ENCODE results near the gene AATF. TPM values are rescaled to one million over a fixed set of nuclear protein-coding genes. Genes with fewer than 3 reads are reported as not detected.

Gene AATF
- total and polyA plus RNA-seq, 9 of the 15 experiments (the other 6 are each of a cell fraction or from before 2014, with no cell fraction given) = 34.5 to 133 (median 90.1) TPM

GRCh38 chr17:36936455-36937000 is 12.2 kb upstream of the AATF start:
- in situ Hi-C loops (cut with MboI) (no loop called here), intact Hi-C loops (cut with micrococcal nuclease) (no loop called here)
- no peak overlapping the region for H3K4me3 ChIP-seq
- ChIA-PET CTCF (ENCODE audit: low intra/inter-chr PET ratio) (no interaction called here), POLR2A (interaction anchor here (0.7 kb wide), 2 partner anchors 8 to 17 kb away, joined by 3 read pairs; no protein-coding TSS in a partner anchor)
- H2AFZ ChIP-seq (ENCODE audit: low read depth, low read length) = no peak overlapping the region
- H3K9me3 ChIP-seq (replicated peaks; ENCODE audit: control insufficient read depth, insufficient read depth, low read depth, low read length) = no peaks in the 10 kb centered on the region
- ATAC-seq (peak; percentile 13; the same call in 1 of the 3 replicates), FAIRE-seq (no peak), DNase-seq (ENCODE audit: extremely low read depth in 1 of 4, low spot score in 3 of 4) (peak in 2 of 4 experiments; percentile 14 to 32)
- H3K9me1 ChIP-seq (ENCODE audit: control insufficient read depth, insufficient read depth, low read length) = peaks cover 3% of the 10 kb centered on the region
- no TSS peak for BruUV-seq (replicated peaks)
- H3K9ac ChIP-seq (ENCODE audit: insufficient read depth in 1 of 2, low read depth in 2 of 2, low read length in 2 of 2) = peak overlapping the region in 1 of 2 experiments; percentile 17; a peak in 1 of 4 replicates
- TF ChIP-seq KDM5B (IDR thresholded peaks at IDR 0.05; ENCODE audit: insufficient replicate concordance, low read depth, low read length) (peak; percentile 11), RFX7 (CRISPR knock-in tag; IDR thresholded peaks at IDR 0.05) (no peak), CCAR2 (IDR thresholded peaks at IDR 0.05; ENCODE audit: low read depth, low read length) (no peak), ATF1 (CRISPR knock-in tag; IDR thresholded peaks at IDR 0.05) (no peak), ATF1 (tag; IDR thresholded peaks at IDR 0.05) (peak; percentile 54; the same call in 1 of the 2 replicates), NFYB (IDR thresholded peaks at IDR 0.05; ENCODE audit: extremely low read depth, insufficient read length) (peak; percentile 40), OTX1 (CRISPR knock-in tag; IDR thresholded peaks at IDR 0.05) (no peak), RBM34 (IDR thresholded peaks at IDR 0.05; ENCODE audit: borderline replicate concordance, insufficient read depth, low read length) (no peak)
- H3K36me3 ChIP-seq (ENCODE audit: control insufficient read depth, insufficient read depth, low read length) = no peaks in the 10 kb centered on the region
- peaks cover 45% of the 10 kb centered on the region for H4K20me1 ChIP-seq (replicated peaks; ENCODE audit: control insufficient read depth, insufficient read depth, low read length)
- peaks cover 85 to 96% of the 10 kb centered on the region in 2 experiments for H3K27me3 ChIP-seq (ENCODE audit: control insufficient read depth in 2 of 2, insufficient read depth in 2 of 2, low read length in 2 of 2)
- no peak overlapping the region for H3K27ac ChIP-seq (ENCODE audit: extremely low read depth, low read depth, low read length)
- no peak overlapping the region for H3K4me2 ChIP-seq (ENCODE audit: insufficient read depth, low read length)
- H3K4me1 ChIP-seq (replicated peaks in 1 of 2; ENCODE audit: control insufficient read depth in 2 of 2, insufficient read depth in 2 of 2, low read length in 2 of 2) = peaks cover 0 to 64% of the 10 kb centered on the region in 2 experiments; a peak in 3 of 5 replicates
- no peaks in the 10 kb centered on the region for H3K79me2 ChIP-seq (ENCODE audit: control insufficient read depth, insufficient read depth, low read length)
- WGBS (ENCODE audit: insufficient coverage, low coverage, missing lambda C conversion rate) = 2% methylated on average over 32 of the region's 58 CpGs
